ENCODE results near the gene SOD3.

- TF ChIP-seq POLR2A (IDR thresholded peaks at IDR 0.05): no peak
- no peak for TF ChIP-seq CTCF (IDR thresholded peaks at IDR 0.05)
- TF ChIP-seq EP300 (IDR thresholded peaks at IDR 0.05): no peak
- no peak for TF ChIP-seq POLR2AphosphoS5 (IDR thresholded peaks at IDR 0.05)
Observed at GRCh38 chr4:24836661-24837242, 41.4 kb downstream of the SOD3 start.

Data from sigmoid colon (tissue), 4 donors.